Kidney (tissue), 14 donors: ENCODE measurements around the gene WDR83. TPM values are rescaled to one million over a fixed set of nuclear protein-coding genes. Genes with fewer than 3 reads are reported as not detected.

Experiments used
- DNase-seq, 5 donors: peaks; one replicate each; pipeline ENCODE4 v3.0.0-alpha.2; 2013 to 2020
- FAIRE-seq: peaks from 2 replicates; lab custom pipeline; 2012; peaks lifted over from hg19 to GRCh38; lab: Jason Lieb, UNC
- H3K27ac ChIP-seq, 2 donors: one replicate each; pipeline ENCODE4 v1.7.0; 2013; ENCODE audit warnings: low read depth in 2 of 2, low read length in 2 of 2, inconsistent platforms in 1 of 2
- H3K27me3 ChIP-seq: one replicate; pipeline ENCODE4 v1.7.1; 2013; ENCODE audit warnings: low read length, inconsistent platforms; ENCODE audit not compliant: control insufficient read depth, insufficient read depth
- H3K36me3 ChIP-seq, 3 donors: one replicate each; pipeline versions ENCODE4 v1.7.0 to v1.7.1; 2013; ENCODE audit warnings: low read length in 3 of 3, control low read depth in 1 of 3, inconsistent platforms in 1 of 3; ENCODE audit not compliant: insufficient read depth in 3 of 3, control insufficient read depth in 2 of 3
- H3K4me1 ChIP-seq, 3 donors: one replicate each; pipeline versions ENCODE4 v1.7.0 to v1.7.1; 2013; ENCODE audit warnings: low read length in 3 of 3, inconsistent platforms in 1 of 3, low read depth in 1 of 3; ENCODE audit not compliant: control insufficient read depth in 2 of 3, insufficient read depth in 2 of 3
- H3K4me3 ChIP-seq, 3 donors: one replicate each; pipeline versions ENCODE4 v1.7.0 to v1.8.1; 2013; ENCODE audit warnings: low read length in 3 of 3, control low read depth in 1 of 3, inconsistent platforms in 1 of 3
- H3K9ac ChIP-seq, 3 donors: one replicate each; pipeline versions ENCODE4 v1.7.0 to v1.7.1; 2013; ENCODE audit warnings: low read length in 3 of 3, control low read depth in 1 of 3, inconsistent platforms in 1 of 3
- H3K9me3 ChIP-seq, 3 donors: one replicate each; pipeline versions ENCODE4 v1.7.0 to v1.7.1; 2013; ENCODE audit warnings: low read length in 3 of 3, control low read depth in 1 of 3, inconsistent platforms in 1 of 3; ENCODE audit not compliant: control insufficient read depth in 2 of 3, insufficient read depth in 1 of 3
- intact Hi-C: fragments of 100-400 bp; cut with DNase I; formaldehyde crosslinking; loops from one replicate; pipeline ENCODE4 v1.11.1; 2022
- polyA plus RNA-seq: library from polyadenylated mRNA; stranded (reverse); fragments of 350-450 nt; fragmentation: Illumina TruSeq; extraction: RNeasy Lipid Tissue Mini Kit (QIAGEN cat#74804); gene quantifications from one replicate; pipeline ENCODE4 v1.2.3, GENCODE V29; 2014; ENCODE audit warnings: low read depth, low replicate concordance; ENCODE audit not compliant: insufficient read depth
- total RNA-seq: library from RNA; stranded (reverse); fragmentation: NEBNext Ultra II Directional; extraction: Animal tissue kit (Norgen Biotek cat#: 25700); gene quantifications from one replicate; pipeline ENCODE4 v1.2.1, GENCODE V29; 2021
- TF ChIP-seq, protein P1 (sequence below): IDR thresholded peaks from 3 replicates; pipeline ENCODE4 v1.5.1; 2012; ENCODE audit warnings: mild to moderate bottlenecking, moderate library complexity, borderline replicate concordance; ENCODE audit not compliant: insufficient read depth; ENCODE audit errors: extremely low read depth
- donor health status: control.
- donor health status: control.
- donor health status: control.
- donor health status: control.
- donor health status: control.
- donor health status: DM: yes; HTN: yes; CAD: no.
- donor health status: Normal renal cell carcinoma (clear cell type).

Gene WDR83
- total and polyA plus RNA-seq, 2 donors from 2014 or later, result 10.5 to 21.2 TPM

DNA sequence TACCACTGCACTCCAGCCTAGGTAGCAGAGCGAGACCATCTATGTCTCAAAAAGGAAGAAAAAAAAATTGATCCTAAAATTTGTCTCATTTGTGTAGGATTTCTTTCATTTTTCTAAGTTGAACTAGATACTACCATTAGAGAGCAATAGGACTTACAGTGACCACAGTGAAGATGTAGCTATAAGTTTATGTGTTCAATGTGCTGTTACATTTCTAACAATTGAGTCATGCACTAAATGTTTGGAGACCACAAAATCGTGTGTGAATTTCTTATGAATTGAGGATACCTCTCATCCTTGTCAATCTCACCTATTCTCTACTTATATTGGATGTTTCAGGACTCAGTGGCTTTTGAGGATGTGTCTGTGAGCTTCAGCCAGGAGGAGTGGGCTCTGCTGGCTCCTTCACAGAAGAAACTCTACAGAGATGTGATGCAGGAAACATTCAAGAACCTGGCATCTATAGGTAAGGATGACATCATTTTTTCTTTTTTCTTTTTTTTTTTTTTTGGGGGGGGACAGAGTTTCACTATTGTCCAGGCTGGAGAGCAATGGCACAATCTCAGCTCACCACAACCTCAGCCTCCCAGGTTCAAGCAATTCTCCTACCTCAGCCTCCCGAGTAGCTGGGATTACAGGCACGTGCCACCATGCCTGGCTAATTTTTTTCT, 43.1 kb upstream of the WDR83 start:
- intact Hi-C loops, result no loop called here
- DNase-seq, result no peak
- no peak for FAIRE-seq

GRCh38 chr19:12626958-12627357, 39.6 kb upstream of the WDR83 start:
- Histone ChIP-seq H3K4me3 (no peak overlapping the region), H3K4me1 (no peaks in the 10 kb centered on the region), H3K27me3 (no peaks in the 10 kb centered on the region), H3K9ac (no peak overlapping the region), H3K9me3 (peaks cover 2 to 16% (median 9%) of the 10 kb centered on the region in 3 donors), H3K36me3 (peaks cover 21 to 45% (median 21%) of the 10 kb centered on the region in 3 donors), H3K27ac (no peak overlapping the region)
- FAIRE-seq (no peak), DNase-seq (no peak)
- TF ChIP-seq, protein P1, sequence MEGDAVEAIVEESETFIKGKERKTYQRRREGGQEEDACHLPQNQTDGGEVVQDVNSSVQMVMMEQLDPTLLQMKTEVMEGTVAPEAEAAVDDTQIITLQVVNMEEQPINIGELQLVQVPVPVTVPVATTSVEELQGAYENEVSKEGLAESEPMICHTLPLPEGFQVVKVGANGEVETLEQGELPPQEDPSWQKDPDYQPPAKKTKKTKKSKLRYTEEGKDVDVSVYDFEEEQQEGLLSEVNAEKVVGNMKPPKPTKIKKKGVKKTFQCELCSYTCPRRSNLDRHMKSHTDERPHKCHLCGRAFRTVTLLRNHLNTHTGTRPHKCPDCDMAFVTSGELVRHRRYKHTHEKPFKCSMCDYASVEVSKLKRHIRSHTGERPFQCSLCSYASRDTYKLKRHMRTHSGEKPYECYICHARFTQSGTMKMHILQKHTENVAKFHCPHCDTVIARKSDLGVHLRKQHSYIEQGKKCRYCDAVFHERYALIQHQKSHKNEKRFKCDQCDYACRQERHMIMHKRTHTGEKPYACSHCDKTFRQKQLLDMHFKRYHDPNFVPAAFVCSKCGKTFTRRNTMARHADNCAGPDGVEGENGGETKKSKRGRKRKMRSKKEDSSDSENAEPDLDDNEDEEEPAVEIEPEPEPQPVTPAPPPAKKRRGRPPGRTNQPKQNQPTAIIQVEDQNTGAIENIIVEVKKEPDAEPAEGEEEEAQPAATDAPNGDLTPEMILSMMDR, result no peak
- intact Hi-C loops, result no loop called here

More for the DNA sequence above, 43.1 kb upstream of the WDR83 start:
- Histone ChIP-seq H3K27me3 (no peaks in the 10 kb centered on the region), H3K4me1 (no peaks in the 10 kb centered on the region), H3K27ac (no peak overlapping the region), H3K9ac (no peak overlapping the region), H3K9me3 (peaks cover 2 to 9% (median 5%) of the 10 kb centered on the region in 3 donors), H3K4me3 (no peak overlapping the region), H3K36me3 (peaks cover 14 to 35% (median 16%) of the 10 kb centered on the region in 3 donors)
- TF ChIP-seq, protein P1, result no peak

DNA sequence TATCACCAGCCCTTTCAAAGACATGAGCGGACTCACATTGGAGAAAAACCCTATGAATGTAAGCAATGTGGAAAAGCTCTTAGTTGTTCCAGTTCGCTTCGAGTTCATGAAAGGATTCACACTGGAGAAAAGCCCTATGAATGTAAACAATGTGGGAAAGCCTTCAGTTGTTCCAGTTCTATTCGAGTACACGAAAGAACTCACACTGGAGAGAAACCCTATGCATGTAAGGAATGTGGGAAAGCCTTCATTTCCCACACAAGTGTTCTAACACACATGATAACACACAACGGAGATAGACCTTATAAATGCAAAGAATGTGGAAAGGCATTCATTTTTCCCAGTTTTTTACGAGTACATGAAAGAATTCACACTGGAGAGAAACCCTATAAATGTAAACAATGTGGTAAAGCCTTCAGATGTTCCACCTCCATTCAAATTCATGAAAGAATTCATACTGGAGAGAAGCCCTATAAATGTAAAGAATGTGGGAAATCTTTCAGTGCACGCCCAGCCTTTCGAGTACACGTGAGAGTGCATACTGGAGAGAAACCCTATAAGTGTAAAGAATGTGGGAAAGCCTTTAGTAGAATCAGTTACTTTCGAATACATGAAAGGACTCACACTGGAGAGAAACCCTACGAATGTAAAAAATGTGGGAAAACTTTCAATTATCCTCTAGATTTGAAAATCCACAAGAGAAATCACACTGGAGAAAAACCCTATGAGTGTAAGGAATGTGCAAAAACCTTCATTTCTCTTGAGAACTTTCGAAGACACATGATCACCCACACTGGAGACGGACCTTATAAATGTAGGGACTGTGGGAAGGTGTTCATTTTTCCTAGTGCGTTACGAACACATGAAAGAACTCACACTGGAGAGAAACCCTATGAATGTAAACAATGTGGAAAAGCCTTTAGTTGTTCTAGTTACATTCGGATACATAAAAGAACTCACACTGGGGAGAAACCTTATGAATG, 38.3 kb upstream of the WDR83 start:
- Histone ChIP-seq H3K9ac (no peak overlapping the region), H3K36me3 (peaks cover 21 to 45% (median 21%) of the 10 kb centered on the region in 3 donors), H3K9me3 (peaks cover 2 to 16% (median 9%) of the 10 kb centered on the region in 3 donors), H3K4me3 (no peak overlapping the region), H3K27me3 (no peaks in the 10 kb centered on the region), H3K27ac (no peak overlapping the region), H3K4me1 (no peaks in the 10 kb centered on the region)
- TF ChIP-seq, protein P1, result no peak
- FAIRE-seq, result no peak
- no peak for DNase-seq
- intact Hi-C loops, result no loop called here
